Measurements from ENCODE around the gene SNAI1.
"Not testable (repeated sequence)": the region's sequence is repeated elsewhere in the genome, so short reads cannot be mapped to it uniquely, and the experiment has no call there.

SNAI1 gene

GRCh38 chr20:49961413-49961812 is 21.4 kb upstream of the SNAI1 start:
- no peak for DNase-seq (ENCODE audit: low read depth in 2 of 3, low spot score in 1 of 3)

- peak; percentile 14 to 30 (median 21) for DNase-seq (ENCODE audit: low read depth in 2 of 3, low spot score in 1 of 3)
These were observed 17.6 kb upstream of the SNAI1 start for GRCh38 chr20:49964964-49965780.

GRCh38 chr20:49965781-49966305 is 16.9 kb upstream of the SNAI1 start:
- DNase-seq (ENCODE audit: low read depth in 2 of 3, low spot score in 1 of 3) = no peak

- DNase-seq (ENCODE audit: low read depth in 2 of 3, low spot score in 1 of 3) = no peak
These were observed 15.9 kb upstream of the SNAI1 start for GRCh38 chr20:49966861-49967260.

- no peak for DNase-seq (ENCODE audit: low read depth in 2 of 3, low spot score in 1 of 3)
These were observed 13.5 kb upstream of the SNAI1 start for GRCh38 chr20:49969234-49969633.

GRCh38 chr20:49969946-49970345 is 12.8 kb upstream of the SNAI1 start:
- no peak for DNase-seq (ENCODE audit: low read depth in 2 of 3, low spot score in 1 of 3)

- DNase-seq (ENCODE audit: low read depth in 2 of 3, low spot score in 1 of 3) = no peak
These were observed 12.3 kb upstream of the SNAI1 start for GRCh38 chr20:49970498-49970897.

GRCh38 chr20:49973981-49974380 is 8.8 kb upstream of the SNAI1 start:
- DNase-seq (ENCODE audit: low read depth in 2 of 3, low spot score in 1 of 3) = no peak

GRCh38 chr20:49976542-49976941 is 6.2 kb upstream of the SNAI1 start:
- DNase-seq (ENCODE audit: low read depth in 2 of 3, low spot score in 1 of 3) = no peak

GRCh38 chr20:49977740-49978139 is 5.0 kb upstream of the SNAI1 start:
- not testable (repeated sequence) for DNase-seq (ENCODE audit: low read depth in 2 of 3, low spot score in 1 of 3)

- DNase-seq (ENCODE audit: low read depth in 2 of 3, low spot score in 1 of 3) = no peak
These were observed 4.1 kb upstream of the SNAI1 start for GRCh38 chr20:49978685-49979029.

GRCh38 chr20:49979030-49979832 is 3.5 kb upstream of the SNAI1 start:
- peak; percentile 30 to 58 (median 54) for DNase-seq (ENCODE audit: low read depth in 2 of 3, low spot score in 1 of 3)

- DNase-seq (ENCODE audit: low read depth in 2 of 3, low spot score in 1 of 3) = no peak
These were observed 2.4 kb upstream of the SNAI1 start for GRCh38 chr20:49980140-49981008.

GRCh38 chr20:49981218-49982071 is 1.3 kb upstream of the SNAI1 start:
- DNase-seq (ENCODE audit: low read depth in 2 of 3, low spot score in 1 of 3) = no peak

GRCh38 chr20:49982072-49982345 is 771 bp upstream of the SNAI1 start:
- no peak for DNase-seq (ENCODE audit: low read depth in 2 of 3, low spot score in 1 of 3)

GRCh38 chr20:49983123-49983847 is 505 bp downstream of the SNAI1 start:
- DNase-seq (ENCODE audit: low read depth in 2 of 3, low spot score in 1 of 3) = no peak

- no peak for DNase-seq (ENCODE audit: low read depth in 2 of 3, low spot score in 1 of 3)
These were observed 1.1 kb downstream of the SNAI1 start for GRCh38 chr20:49983848-49984408.

- DNase-seq (ENCODE audit: low read depth in 2 of 3, low spot score in 1 of 3) = no peak
These were observed 1.8 kb downstream of the SNAI1 start for GRCh38 chr20:49984426-49985153.

- DNase-seq (ENCODE audit: low read depth in 2 of 3, low spot score in 1 of 3) = no peak
These were observed 2.4 kb downstream of the SNAI1 start for GRCh38 chr20:49985157-49985556.
